ENCODE measurements around the gene ZNF281. TPM values are rescaled to one million over a fixed set of nuclear protein-coding genes. Genes with fewer than 3 reads are reported as not detected.
A peak's percentile ranks its signal among the peaks of the same experiment; 100 is the strongest.

The ZNF281 gene
- total and polyA plus RNA-seq, 2 of the 4 experiments (the other 2 are of a cell fraction): 7.0 to 37.5 TPM

DNA sequence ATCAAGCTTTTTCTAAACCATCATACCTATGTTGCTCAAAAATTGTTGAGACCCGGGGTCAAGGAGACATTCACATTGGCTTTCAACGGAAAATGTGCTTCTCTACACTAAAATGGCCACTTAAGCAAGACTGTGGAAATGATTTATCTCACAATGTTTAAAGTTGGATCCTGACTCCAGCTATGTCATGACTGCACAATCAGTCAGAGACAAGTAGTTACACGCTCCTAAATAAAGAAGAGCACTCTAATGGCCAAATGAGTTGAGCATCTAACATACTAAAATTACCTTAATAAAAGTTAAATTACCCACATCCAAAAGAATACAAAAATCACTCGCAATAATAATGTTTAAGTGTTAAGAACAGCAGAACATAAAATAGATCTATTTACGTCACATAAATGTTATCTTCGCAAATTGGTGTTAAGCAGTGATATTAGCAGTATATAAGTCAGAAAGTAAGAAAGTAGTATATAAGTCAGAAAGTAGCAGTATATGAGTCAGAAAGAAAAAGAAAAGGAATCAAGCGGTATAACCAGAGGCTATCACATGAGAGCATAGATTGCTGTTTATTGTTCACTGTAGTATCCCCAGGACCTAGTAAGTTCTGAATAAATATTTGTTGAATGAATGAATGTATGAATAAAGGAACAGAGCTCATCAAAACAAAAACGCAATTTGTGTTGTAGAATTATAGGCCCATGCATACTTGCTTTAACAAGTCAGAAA lies 28.4 kb downstream of the ZNF281 start:
- CTCF ChIA-PET: no interaction called here
- Histone ChIP-seq H3K79me1 (ENCODE audit: low read depth in 1 of 2, low read length in 2 of 2) (peaks cover 0 to 9% of the 10 kb centered on the region in 2 experiments; a peak in 1 of 4 replicates), H3K36me3 (ENCODE audit: control insufficient read depth, insufficient read depth, low read length) (no peaks in the 10 kb centered on the region), H4K20me1 (ENCODE audit: insufficient read depth, low read length) (no peaks in the 10 kb centered on the region), H3K56ac (ENCODE audit: extremely low read depth, insufficient read depth, low read length) (no peak overlapping the region), H4K8ac (ENCODE audit: low read depth in 2 of 2, low read length in 2 of 2) (peak overlapping the region; percentile 76 to 81), H2AFZ (replicated peaks; ENCODE audit: low read length, poor library complexity) (no peak overlapping the region), H2BK5ac (ENCODE audit: low read depth, low read length, poor library complexity, severe bottlenecking) (peak overlapping the region; percentile 68), H4K5ac (ENCODE audit: low read depth, low read length) (no peak overlapping the region; the same call in 1 of the 2 replicates), H2BK20ac (ENCODE audit: low read depth, low read length) (peak overlapping the region; percentile 43; the same call in 1 of the 2 replicates), H3K23ac (ENCODE audit: low read depth, low read length) (no peak overlapping the region), H3K9me1 (ENCODE audit: insufficient read depth, low read length) (peaks cover 6% of the 10 kb centered on the region), H3K9ac (ENCODE audit: low read depth, low read length) (no peak overlapping the region), H3K4ac (ENCODE audit: low read depth, low read length) (peak overlapping the region; percentile 49; the same call in 1 of the 2 replicates), H3K14ac (replicated peaks; ENCODE audit: low read depth, low read length) (peak overlapping the region; percentile 43; the same call in 1 of the 2 replicates), H2AK5ac (ENCODE audit: low read depth, low read length) (0 out of 2 replicates have a peak overlapping the region, but pooled peaks have one; percentile 10), H4K91ac (ENCODE audit: insufficient read depth, low read depth, low read length) (0 out of 2 replicates have a peak overlapping the region, but pooled peaks have one; percentile 5), H2BK120ac (ENCODE audit: low read depth, low read length) (peak overlapping the region; percentile 67), H3K4me1 (ENCODE audit: control insufficient read depth, insufficient read depth, low read length) (peaks cover 4% of the 10 kb centered on the region), H3K4me2 (ENCODE audit: low read depth, low read length) (no peak overlapping the region), H3K27me3 (ENCODE audit: control insufficient read depth, insufficient read depth, low read length) (no peaks in the 10 kb centered on the region), H3K27ac (ENCODE audit: insufficient read depth, low read length) (no peak overlapping the region), H2BK15ac (ENCODE audit: low read depth, low read length) (peak overlapping the region; percentile 59; the same call in 2 of the 3 replicates), H2AK9ac (replicated peaks; ENCODE audit: low read depth, low read length, poor library complexity) (no peak overlapping the region), H3K9me3 (ENCODE audit: control insufficient read depth, insufficient read depth, low read length) (no peaks in the 10 kb centered on the region), H3K18ac (ENCODE audit: low read depth, low read length) (peak overlapping the region; percentile 46; the same call in 1 of the 2 replicates), H3K4me3 (ENCODE audit: insufficient read depth, low read depth, low read length) (no peak overlapping the region)
- WGBS, 2 experiments (ENCODE audit: extremely low coverage in 2 of 2, insufficient read length in 1 of 2): 100% methylated on average over 1 of the region's 8 CpGs; no CpG with 5 or more reads in 1 of the 2 experiments
- BruUV-seq (replicated peaks): no TSS peak
- no peak for TF ChIP-seq POLR2A (IDR thresholded peaks at IDR 0.05; ENCODE audit: low read depth, low read length)
- no peak for TF ChIP-seq RFX5 (IDR thresholded peaks at IDR 0.05; ENCODE audit: low read depth, low read length)
- no peak for TF ChIP-seq BHLHE40 (IDR thresholded peaks at IDR 0.05; ENCODE audit: low read depth, low read length)
- no peak for TF ChIP-seq SMC3 (IDR thresholded peaks at IDR 0.05; ENCODE audit: low read depth, low read length)
- no peak for TF ChIP-seq MAFK (IDR thresholded peaks at IDR 0.05; ENCODE audit: low read depth, low read length)
- TF ChIP-seq MXI1 (IDR thresholded peaks at IDR 0.05; ENCODE audit: borderline replicate concordance, low read depth, low read length): no peak
- no peak for TF ChIP-seq RAD21 (IDR thresholded peaks at IDR 0.05; ENCODE audit: low read length)
- intact Hi-C loops (cut with micrococcal nuclease) (no loop called here), in situ Hi-C loops (cut with MboI; ENCODE audit: low sequenced_read_pairs) (no loop called here), dilution Hi-C loops (cut with HindIII; ENCODE audit: low sequenced_read_pairs, unreplicated experiment) (no loop called here)
- POLR2A ChIA-PET (ENCODE audit: unreplicated experiment): no interaction called here
- DNase-seq (peak; percentile 41), ATAC-seq (ENCODE audit: low read depth) (0 out of 2 replicates have a peak, but pooled peaks have one; percentile 19)
